IPS-15b (cell line): Measurements from ENCODE around the gene DPPA2.
"Not testable (repeated sequence)": the region's sequence is repeated elsewhere in the genome, so short reads cannot be mapped to it uniquely, and the experiment has no call there.

Experiments used
- H3K27me3 ChIP-seq: one replicate; pipeline ENCODE4 v1.6.1; 2013; ENCODE audit warnings: low read length; ENCODE audit not compliant: control insufficient read depth, insufficient read depth
- H3K36me3 ChIP-seq: one replicate; pipeline ENCODE4 v1.6.1; 2013; ENCODE audit warnings: low read length; ENCODE audit not compliant: control insufficient read depth, insufficient read depth
- H3K4me1 ChIP-seq: one replicate; pipeline ENCODE4 v1.6.1; 2013; ENCODE audit warnings: mild to moderate bottlenecking, low read length; ENCODE audit not compliant: control insufficient read depth, insufficient read depth
- H3K4me3 ChIP-seq: one replicate; pipeline ENCODE4 v1.5.1; 2013; ENCODE audit warnings: low read depth, low read length
- H3K9ac ChIP-seq: one replicate; pipeline ENCODE4 v1.6.1; 2013; ENCODE audit warnings: low read depth, mild to moderate bottlenecking, low read length
- H3K9me3 ChIP-seq: one replicate; pipeline ENCODE4 v1.6.1; 2013; ENCODE audit warnings: mild to moderate bottlenecking, low read length; ENCODE audit not compliant: control insufficient read depth, insufficient read depth

DPPA2 gene

GRCh38 chr3:109316162-109316730 lies at the start of gene DPPA2:
Gene DPPA2, minus strand, starts transcription at chr3:109316517. Its CDS starts 1,975 bp downstream, at chr3:109314542.
- no peaks in the 10 kb centered on the region for H3K36me3 ChIP-seq
- no peak within 1 kb of the TSS for H3K9ac ChIP-seq
- H3K4me3 ChIP-seq, result peak within 1 kb of the TSS; percentile 28
- H3K27me3 ChIP-seq, result no peaks in the 10 kb centered on the region
- H3K4me1 ChIP-seq, result peaks cover 9% of the 10 kb centered on the region
- H3K9me3 ChIP-seq, result no peaks in the 10 kb centered on the region

GRCh38 chr3:109364088-109364487 lies 47.8 kb upstream of the DPPA2 start:
- no peaks in the 10 kb centered on the region for H3K9me3 ChIP-seq
- no peak overlapping the region for H3K9ac ChIP-seq
- H3K4me3 ChIP-seq, result no peak overlapping the region
- no peaks in the 10 kb centered on the region for H3K36me3 ChIP-seq
- H3K4me1 ChIP-seq, result no peaks in the 10 kb centered on the region
- no peaks in the 10 kb centered on the region for H3K27me3 ChIP-seq

- H3K36me3 ChIP-seq, result no peaks in the 10 kb centered on the region
- no peaks in the 10 kb centered on the region for H3K9me3 ChIP-seq
Observed at GRCh38 chr3:109363634-109364033, 47.3 kb upstream of the DPPA2 start.

GRCh38 chr3:109362823-109363222 lies 46.5 kb upstream of the DPPA2 start:
- Histone ChIP-seq H3K4me3 (no peak overlapping the region), H3K36me3 (no peaks in the 10 kb centered on the region)

More at GRCh38 chr3:109363634-109364033, 47.3 kb upstream of the DPPA2 start:
- Histone ChIP-seq H3K9ac (no peak overlapping the region), H3K27me3 (no peaks in the 10 kb centered on the region), H3K4me1 (no peaks in the 10 kb centered on the region), H3K4me3 (no peak overlapping the region)

GRCh38 chr3:109358809-109359208 lies 42.5 kb upstream of the DPPA2 start:
- not testable (repeated sequence) for H3K9me3 ChIP-seq, H3K9ac ChIP-seq, H3K27me3 ChIP-seq, H3K36me3 ChIP-seq, H3K4me3 ChIP-seq
- peaks cover 21% of the 10 kb centered on the region for H3K4me1 ChIP-seq

More at GRCh38 chr3:109362823-109363222, 46.5 kb upstream of the DPPA2 start:
- Histone ChIP-seq H3K4me1 (no peaks in the 10 kb centered on the region), H3K27me3 (no peaks in the 10 kb centered on the region), H3K9ac (no peak overlapping the region), H3K9me3 (no peaks in the 10 kb centered on the region)

- Histone ChIP-seq H3K4me1 (peaks cover 23% of the 10 kb centered on the region), H3K4me3 (peak overlapping the region; percentile 24), H3K9ac (no peak overlapping the region), H3K9me3 (no peaks in the 10 kb centered on the region), H3K36me3 (no peaks in the 10 kb centered on the region), H3K27me3 (no peaks in the 10 kb centered on the region)
Observed at GRCh38 chr3:109356442-109357155, 40.3 kb upstream of the DPPA2 start.

- peaks cover 23% of the 10 kb centered on the region for H3K4me1 ChIP-seq
- no peaks in the 10 kb centered on the region for H3K27me3 ChIP-seq
- H3K4me3 ChIP-seq, result peak overlapping the region; percentile 33
- H3K9me3 ChIP-seq, result no peaks in the 10 kb centered on the region
- H3K9ac ChIP-seq, result no peak overlapping the region
- no peaks in the 10 kb centered on the region for H3K36me3 ChIP-seq
Observed at GRCh38 chr3:109355625-109356441, 39.5 kb upstream of the DPPA2 start.

GRCh38 chr3:109353057-109353456 lies 36.7 kb upstream of the DPPA2 start:
- H3K9me3 ChIP-seq, result no peaks in the 10 kb centered on the region
- peaks cover 23% of the 10 kb centered on the region for H3K4me1 ChIP-seq
- no peak overlapping the region for H3K4me3 ChIP-seq
- H3K27me3 ChIP-seq, result no peaks in the 10 kb centered on the region
- no peak overlapping the region for H3K9ac ChIP-seq
- no peaks in the 10 kb centered on the region for H3K36me3 ChIP-seq

GRCh38 chr3:109351231-109351630 lies 34.9 kb upstream of the DPPA2 start:
- no peaks in the 10 kb centered on the region for H3K27me3 ChIP-seq
- no peak overlapping the region for H3K4me3 ChIP-seq
- H3K9ac ChIP-seq, result no peak overlapping the region
- peaks cover 12% of the 10 kb centered on the region for H3K4me1 ChIP-seq
- no peaks in the 10 kb centered on the region for H3K9me3 ChIP-seq
- H3K36me3 ChIP-seq, result peaks cover under 1% of the 10 kb centered on the region

- Histone ChIP-seq H3K36me3 (peaks cover 15% of the 10 kb centered on the region), H3K9ac (no peak overlapping the region), H3K9me3 (no peaks in the 10 kb centered on the region), H3K4me3 (no peak overlapping the region), H3K4me1 (peaks cover 11% of the 10 kb centered on the region), H3K27me3 (no peaks in the 10 kb centered on the region)
Observed at GRCh38 chr3:109346770-109347295, 30.5 kb upstream of the DPPA2 start.

GRCh38 chr3:109346099-109346498 lies 29.8 kb upstream of the DPPA2 start:
- H3K4me1 ChIP-seq, result peaks cover 11% of the 10 kb centered on the region
- H3K27me3 ChIP-seq, result no peaks in the 10 kb centered on the region
- H3K9me3 ChIP-seq, result no peaks in the 10 kb centered on the region
- H3K9ac ChIP-seq, result no peak overlapping the region
- H3K4me3 ChIP-seq, result no peak overlapping the region
- H3K36me3 ChIP-seq, result peaks cover 15% of the 10 kb centered on the region
